DOHH2 (cell line): ENCODE measurements around the gene C2CD3.

Source experiments
- CTCF ChIP-seq: fragments of 200-600 bp; sonication (generic); IDR thresholded peaks from one replicate; pipeline ENCODE4 v1.5.1; 2014; ENCODE audit warnings: antibody characterized with exemption, mild to moderate bottlenecking, low read depth, low read length; ENCODE audit not compliant: poor library complexity, severe bottlenecking
- EZH2phosphoT487 ChIP-seq: fragments of 200-600 bp; sonication (generic); IDR thresholded peaks from 2 replicates; pipeline ENCODE4 v1.6.1; 2017; ENCODE audit warnings: borderline replicate concordance, mild to moderate bottlenecking, antibody characterized with exemption, low read length, moderate library complexity, mixed read lengths

GRCh38 chr11:74019104-74019738, 151.6 kb downstream of the C2CD3 start:
- TF ChIP-seq CTCF (no peak), EZH2phosphoT487 (no peak)
